GM21515 (cell line): Measurements from ENCODE around the gene APOL4.
"Not testable (repeated sequence)": the region's sequence is repeated elsewhere in the genome, so short reads cannot be mapped to it uniquely, and the experiment has no call there.

Experiments
- ATAC-seq: cut with Tn5 transposase; IDR thresholded peaks from one replicate; pipeline ENCODE4 v1.9.1; 2021; ENCODE audit not compliant: unreplicated experiment

The APOL4 gene

DNA sequence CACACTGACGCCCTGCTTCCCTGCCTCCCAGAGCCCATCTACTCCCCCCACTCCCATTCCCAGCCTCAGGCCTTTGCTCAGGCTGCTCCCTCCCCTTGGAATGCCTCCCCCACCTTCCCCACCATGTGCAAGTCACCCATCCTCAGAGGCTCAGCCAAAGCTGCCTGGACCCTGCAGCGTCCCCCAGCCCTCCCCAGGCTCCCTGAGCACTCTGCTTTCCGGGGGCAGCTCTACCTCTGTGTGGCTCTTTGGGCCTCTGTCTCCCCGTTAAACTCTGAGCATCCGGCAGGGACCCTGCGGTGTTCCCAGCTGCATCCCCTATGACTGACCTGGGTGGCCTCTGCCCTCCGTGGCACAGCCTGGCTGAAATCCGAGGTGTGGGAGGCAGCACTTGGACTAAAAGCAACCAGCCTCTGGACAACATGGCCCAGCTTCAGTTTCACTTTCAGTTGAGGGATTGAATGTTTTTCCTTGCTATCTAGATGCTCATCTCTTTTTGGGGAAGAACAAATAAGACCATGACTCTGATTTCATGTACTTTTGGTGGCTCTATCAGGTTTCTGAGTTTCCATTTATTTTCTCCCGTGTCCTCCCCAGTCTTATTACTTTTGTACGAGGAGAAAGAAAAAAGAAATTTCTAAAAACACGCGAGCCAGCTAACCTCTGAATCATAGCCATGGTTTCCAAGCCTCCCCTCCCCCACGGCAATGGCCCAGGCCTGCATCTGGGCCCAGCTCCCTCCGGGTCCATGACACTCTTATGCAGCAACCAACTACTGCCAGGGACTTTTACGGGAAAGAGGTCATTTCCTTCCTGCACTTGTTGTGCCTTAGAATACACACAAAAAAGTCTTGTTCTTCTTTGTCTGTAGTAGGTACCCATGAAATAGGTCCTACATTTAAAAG is 44.8 kb downstream of the APOL4 start:
- ATAC-seq, result no peak

DNA sequence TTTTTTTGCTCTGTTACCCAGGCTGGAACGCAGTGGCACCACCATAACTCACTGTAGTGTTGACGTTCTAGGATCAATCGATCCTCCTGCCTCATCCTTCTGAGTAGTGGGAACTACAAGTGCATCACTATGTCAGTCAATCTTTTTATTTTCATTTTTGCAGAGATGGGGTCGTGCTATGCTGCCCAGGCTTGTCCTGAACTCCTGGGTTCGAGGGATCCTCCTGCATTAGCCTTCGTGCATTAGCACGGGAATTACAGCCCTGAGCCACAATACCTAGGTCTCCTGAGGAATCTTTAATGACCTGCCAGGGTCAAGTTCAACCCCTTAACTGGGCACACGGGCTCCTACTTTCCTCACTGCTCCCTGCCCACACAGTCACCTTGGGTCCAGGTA is 45.5 kb downstream of the APOL4 start:
- no peak for ATAC-seq

DNA sequence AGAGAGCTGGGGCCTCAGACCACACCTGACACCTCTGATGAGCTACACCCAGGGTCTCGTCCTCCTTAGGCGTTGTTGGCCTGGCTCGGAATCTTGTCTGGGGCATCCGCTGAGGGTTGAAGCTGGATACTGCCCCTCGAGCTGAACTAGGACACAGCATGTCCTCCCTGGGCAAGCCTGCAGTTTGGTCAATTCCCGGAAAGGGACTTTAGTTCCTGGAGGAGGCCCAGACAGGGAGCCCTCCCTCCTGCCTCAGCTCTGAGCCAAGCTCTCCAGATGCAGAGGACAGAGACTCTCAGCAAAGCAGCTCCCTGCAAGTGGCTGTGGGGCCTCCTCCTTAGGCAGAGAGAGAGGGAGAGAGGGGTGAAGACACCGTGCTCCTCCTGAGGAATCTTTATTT is 45.9 kb downstream of the APOL4 start:
- no peak for ATAC-seq

DNA sequence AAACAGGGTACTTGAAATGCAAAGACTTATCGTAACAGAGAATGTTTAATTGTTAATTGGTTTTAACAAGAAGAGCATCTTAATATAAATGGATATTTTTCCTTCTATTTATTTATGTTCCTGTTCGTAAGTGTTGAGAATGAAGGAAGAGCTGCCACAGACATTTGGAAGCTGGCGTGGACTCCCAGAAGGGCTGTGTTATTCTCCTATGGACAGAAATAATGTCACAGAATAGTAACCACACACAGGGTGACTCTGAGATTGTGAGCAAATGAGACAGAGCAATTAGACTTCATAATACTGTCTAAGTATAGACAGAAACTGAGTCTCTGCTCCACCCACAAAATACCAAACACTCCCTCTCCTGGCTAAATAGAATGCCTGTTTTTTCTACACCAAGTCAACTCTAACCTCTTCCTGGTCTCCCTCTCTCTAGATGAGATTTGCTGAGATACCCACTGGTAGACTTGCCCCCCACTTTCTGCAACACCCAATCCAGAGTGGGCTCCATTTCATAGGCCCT is 47.1 kb downstream of the APOL4 start:
- ATAC-seq, result no peak

DNA sequence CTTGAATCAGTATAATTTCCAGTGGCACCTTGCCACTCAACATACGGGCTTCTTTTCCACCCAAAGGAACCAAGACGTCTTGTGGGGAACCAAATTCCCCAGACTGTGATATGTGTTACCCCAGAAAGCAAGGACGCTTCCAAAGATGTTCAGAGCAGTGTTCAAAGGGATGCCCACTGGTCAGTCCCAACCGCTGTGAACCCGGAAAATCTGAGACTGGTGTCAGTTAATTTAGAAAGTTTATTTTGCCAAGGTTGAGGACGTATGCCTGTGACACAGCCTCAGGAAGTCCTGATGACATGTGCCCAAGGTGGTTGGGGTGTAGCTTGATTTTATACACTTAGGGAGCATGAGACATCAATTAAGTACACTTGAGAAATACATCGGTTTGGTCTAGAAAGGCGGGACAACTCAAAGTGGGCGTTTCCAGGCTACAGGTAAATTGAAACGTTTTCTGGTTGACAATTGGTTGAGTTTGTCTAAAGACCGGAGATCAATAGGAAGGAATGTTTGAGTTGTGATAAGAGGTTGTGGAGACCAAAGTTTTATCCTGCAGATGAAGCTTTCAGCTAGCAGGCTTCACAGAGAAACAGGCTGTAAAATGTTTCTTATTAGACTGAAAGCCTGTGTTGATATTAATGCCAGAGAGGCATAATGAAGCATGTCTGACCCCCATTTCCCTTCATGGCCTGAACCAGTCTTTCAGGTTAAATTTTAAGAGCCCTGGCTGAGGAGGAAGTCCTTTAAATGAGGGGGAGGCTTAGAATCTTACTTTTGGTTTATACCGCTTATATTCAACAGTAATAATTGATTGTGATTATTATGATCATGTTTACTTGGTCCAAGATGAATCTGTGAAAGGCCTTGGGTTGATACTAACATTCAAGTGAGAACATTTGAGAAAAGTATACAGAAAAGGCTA is 47.8 kb downstream of the APOL4 start:
- ATAC-seq, result no peak

DNA sequence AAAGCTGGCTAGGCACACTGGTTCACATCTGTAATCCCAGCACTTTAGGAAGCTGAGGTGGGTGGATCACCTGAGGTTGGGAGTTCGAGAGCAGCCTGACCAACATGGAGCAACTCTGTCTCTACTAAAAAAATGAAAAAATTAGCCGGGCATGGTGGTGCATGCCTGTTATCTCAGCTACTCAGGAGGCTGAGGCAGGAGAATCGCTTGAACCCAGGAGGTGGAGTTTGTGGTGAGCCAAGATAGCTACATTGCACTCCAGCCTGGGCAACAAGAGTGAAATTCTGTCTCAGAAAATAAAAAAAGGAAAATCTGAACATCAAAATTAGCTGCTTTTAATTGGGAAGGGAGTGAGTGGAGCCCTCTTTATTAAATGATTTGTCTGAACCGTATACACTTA is 48.8 kb downstream of the APOL4 start:
- not testable (repeated sequence) for ATAC-seq

DNA sequence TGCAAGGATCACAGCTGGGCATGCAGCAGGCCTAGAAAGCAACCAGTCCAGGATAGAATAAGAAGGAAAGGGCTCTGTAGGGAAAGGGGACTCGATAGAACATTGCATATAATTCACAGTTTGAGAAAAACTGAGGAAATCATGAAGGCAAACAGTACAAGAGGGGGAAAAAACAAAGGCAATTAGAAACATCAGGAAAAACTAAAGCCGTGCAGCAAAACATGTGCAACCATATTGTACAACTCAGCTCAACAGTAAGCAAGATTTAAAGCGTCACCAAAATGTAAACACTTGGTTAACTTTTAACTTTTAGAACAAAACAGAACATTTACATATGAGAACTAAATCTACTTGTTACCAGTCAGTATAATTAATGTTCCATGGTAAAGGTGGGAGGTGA is 49.5 kb downstream of the APOL4 start:
- no peak for ATAC-seq

DNA sequence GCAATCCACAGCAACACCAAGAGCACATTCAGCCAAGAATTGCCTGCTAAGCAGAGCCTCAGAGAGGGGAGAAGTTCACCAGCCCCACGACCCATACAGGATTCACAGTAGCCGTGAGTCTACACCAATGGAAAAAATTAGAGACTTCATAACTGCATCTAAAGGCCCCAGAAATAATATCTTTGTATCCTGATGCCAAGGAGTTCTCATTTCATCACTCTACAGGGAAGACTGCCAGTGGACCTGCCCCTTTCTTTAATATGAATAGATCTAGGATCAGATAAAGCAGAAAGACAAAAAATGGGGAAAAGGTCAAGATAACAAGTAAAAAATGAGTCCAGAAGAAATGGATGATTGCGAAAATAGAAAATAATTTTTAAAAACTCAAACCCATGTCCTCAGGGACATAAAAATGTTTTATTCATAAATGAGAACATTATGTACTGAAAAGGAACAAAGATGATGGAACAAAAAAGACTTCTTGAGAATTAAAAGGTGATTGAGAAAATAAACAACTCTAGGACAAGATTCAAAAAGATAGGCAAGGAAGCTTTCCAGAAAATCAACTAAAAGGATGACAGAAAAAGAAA is 50.5 kb downstream of the APOL4 start:
- ATAC-seq, result no peak

DNA sequence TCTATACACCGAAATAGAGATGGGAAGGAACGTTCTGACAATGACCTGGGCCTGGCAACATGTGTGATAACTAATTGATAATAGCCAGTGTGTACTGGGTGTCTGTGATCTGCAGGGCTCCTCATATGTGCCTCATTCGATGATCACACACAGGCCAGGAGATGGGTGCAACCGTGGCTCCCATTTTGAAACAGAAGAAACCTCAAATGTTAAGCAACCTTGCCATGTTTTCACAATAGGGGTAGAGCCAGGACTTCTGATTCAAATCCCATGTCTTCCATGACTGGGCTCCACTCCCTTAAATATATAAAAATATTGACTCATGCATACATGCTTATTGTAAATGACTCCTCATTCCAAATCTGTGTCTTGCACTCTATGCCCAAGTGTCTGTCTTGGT is 52.2 kb downstream of the APOL4 start:
- no peak for ATAC-seq

DNA sequence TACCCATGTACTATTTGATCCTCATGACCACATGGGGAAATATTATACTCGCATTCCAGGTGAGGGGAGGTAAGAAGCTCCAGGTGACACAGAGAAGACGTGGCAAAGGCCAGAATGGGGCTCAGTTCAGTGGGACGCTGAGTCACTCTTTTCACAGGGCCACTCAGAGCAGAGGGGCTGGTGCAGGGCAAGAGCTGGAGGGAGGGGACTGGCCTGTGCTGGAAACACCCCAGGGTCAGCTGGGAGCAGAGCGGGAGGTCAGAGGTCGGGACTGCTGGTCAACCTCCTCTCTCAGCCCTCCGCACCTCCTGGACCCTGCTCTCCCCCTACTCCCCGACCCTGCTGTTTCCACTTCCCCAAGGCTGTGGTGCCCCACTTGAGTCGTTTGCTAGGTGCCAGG is 53.2 kb downstream of the APOL4 start:
- no peak for ATAC-seq

DNA sequence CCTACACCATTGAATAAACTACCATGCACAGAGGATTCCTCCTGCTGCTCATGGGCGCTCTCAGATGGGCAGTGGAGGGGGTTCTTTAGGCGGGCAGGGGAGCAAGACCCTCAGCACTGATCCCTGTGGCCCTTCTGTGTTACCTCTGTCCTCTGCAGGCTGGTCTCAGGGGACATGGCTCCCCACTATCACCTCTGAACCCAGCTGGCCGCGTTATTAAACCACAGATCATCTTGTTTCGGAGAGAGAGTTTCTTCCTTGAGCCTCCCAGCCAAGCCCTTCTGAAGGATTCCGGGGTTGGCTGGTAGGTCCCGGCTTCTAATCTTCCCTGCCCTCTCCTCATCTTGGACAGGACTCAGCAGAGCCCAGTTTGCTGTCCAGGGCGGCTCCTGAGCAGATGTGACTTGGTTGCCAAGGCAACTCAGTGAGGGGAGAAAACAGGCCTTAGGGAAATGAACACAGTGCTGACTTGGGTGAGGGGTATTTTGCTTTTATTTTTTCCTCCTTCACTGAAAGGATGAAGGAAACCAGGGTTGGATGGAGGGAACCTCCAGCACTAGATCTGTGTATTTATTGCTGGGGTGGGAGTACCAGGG is 54.3 kb downstream of the APOL4 start:
- ATAC-seq, result no peak

DNA sequence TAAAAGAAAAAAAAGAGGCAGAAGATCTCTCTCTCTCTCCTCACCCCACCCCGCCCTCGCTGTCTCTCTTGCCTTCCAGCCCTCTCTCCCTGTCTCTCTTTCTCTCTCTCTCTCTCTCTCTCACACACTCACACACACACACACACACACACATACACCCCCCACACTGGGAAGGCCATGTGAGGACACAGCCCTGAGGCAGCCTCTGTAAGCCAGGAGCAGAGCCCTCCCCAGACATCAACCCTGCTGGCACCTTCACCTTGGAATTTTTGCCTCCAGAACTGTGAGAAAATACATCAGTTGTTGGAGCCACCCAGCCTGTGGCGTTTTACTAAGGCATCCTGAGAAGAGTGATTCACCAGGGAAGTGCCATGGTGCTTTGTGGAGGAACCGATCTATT is 55.7 kb downstream of the APOL4 start:
- ATAC-seq, result no peak

DNA sequence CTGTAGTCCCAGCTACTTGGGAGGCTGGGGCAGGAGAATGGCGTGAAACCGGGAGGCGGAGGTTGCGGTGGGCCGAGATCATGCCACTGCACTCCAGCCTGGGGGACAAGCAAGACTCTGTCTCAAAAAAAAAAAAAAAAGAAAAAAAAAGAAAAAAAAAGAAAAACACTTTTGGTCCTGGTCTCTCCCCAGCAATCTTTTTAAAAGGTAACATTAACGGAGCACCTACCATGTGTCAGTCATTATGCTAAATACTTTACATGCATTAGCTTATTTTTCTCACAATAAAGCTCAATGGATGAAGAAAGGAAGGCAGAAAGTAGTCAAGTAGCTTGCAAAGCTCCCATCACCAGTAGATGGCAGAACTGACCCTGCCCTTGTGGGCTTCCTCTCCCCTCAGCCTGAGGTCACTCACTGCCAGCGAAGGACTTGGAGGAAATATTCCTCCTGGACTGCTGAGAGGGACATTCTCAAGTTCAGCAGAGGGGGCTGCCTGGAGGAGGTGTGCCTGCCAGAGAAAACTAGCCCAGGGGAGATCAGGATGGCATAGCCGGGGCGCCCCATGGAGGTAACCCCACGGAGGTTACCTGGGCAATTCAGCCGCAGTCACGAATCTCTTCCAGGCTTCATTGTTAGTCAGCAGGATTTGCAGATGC is 56.6 kb downstream of the APOL4 start:
- no peak for ATAC-seq

DNA sequence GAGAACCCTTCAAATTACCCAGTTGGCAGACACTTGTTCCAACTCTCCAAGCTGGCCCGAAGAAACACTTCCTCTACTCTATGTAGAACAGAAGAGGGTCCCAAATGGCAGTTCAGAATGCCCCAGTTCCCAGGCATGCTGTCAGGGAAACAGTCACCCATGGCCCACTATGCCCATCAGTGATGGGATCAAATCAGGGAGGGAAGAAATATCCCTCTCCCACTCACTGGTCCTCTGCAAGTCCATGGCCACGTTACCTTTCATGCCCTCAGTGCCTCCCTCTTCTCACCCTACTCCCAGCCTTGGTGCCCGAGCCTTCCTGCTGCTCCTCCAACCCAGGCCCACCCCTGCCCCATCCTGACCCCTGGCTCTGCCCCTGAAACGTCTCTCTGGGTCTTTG is 57.7 kb downstream of the APOL4 start:
- no peak for ATAC-seq

DNA sequence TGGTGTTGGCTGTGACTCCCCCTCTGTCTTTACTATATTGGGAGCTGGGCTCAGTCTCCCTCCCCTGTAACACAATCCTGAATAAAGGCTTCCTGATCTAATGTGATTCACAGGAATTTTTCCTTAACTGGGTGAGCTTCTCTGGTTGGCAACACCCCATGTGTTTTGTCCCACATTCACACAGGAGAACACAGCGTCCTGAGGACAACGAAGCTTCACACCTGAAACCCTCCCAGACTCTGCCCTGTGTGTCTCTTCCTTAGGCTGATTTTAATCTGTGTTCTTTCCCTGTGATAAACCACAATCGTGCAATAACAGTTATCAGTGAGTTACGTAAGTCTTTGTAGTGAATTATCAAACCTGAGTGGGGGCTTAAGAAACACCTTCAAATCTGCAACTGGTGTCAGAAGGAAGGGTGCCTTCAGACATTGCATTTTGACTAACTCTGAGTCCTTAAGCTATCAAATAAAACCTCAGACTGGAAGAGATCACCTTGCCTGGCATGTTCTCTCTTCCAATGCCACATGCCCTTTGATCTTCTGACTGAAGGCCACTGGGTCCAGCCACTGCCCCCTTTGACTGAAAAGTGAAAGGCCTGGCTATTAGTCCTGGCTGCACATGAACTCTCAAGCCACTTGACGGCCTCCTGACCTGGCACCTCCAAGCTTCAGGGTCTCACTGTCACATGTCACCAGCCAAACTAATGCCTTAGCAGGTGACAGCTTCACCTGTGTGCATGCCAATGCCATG is 58.4 kb downstream of the APOL4 start:
- no peak for ATAC-seq

DNA sequence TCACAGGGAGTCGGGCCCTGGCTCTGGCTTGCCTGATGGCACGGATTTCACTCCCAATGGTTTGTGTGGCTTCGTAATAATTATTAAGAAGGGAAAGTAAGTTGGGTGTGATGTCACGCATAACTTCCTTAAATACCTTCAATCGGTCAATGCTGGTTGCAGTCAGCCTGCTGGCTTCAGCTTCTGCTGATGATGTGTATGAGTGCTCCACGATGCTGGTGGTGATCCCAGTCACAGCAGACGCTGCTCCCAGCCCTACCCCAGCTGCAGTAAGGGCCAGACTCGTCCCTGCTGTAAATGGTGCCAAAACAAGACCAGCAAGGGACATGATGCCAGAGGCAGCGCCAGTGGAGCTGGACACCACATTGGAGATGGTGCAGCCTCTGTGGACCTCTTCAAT is 60.1 kb downstream of the APOL4 start:
- no peak for ATAC-seq
